ENCODE measurements around the gene SYTL2. TPM values are rescaled to one million over a fixed set of nuclear protein-coding genes. Genes with fewer than 3 reads are reported as not detected.
A peak's percentile ranks its signal among the peaks of the same experiment; 100 is the strongest.

SYTL2 gene
- total RNA-seq, 1 donor = 19.9 TPM

DNA sequence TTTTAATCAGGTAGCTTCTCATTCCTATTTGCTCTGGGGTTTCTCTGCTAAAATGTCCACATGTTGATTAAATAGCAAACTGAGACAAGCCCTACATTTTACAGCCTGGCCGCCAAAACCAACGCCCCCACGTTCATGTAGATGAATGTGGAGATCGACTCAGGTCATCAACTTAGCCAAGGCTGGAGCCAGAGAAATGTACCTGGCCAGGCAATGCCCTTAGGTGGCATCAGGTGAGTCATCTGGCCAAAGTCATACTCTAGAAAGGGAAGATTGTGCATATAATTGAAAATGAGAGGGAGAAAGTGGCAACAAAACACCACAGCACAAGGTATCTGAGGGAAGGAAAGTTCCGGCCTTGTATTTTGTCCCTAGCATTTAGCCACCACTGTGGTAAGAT is 87.9 kb downstream of the SYTL2 start:
- Histone ChIP-seq H3K4me1 (ENCODE audit: insufficient read depth, low read length) (peaks cover 29% of the 10 kb centered on the region), H3K79me2 (ENCODE audit: insufficient read depth, low read length) (no peaks in the 10 kb centered on the region), H2AFZ (ENCODE audit: low read length) (no peak overlapping the region), H3K36me3 (ENCODE audit: insufficient read depth, low read length) (no peaks in the 10 kb centered on the region), H3K4me2 (ENCODE audit: insufficient read depth, low read length) (no peak overlapping the region), H3K27ac (ENCODE audit: low read depth, low read length) (no peak overlapping the region), H4K20me1 (ENCODE audit: insufficient read depth, low read length) (no peaks in the 10 kb centered on the region), H3K27me3 (ENCODE audit: insufficient read depth, low read length) (no peaks in the 10 kb centered on the region), H3K4me3 (ENCODE audit: insufficient read depth, low read length) (no peak overlapping the region), H3K9me3 (ENCODE audit: low read depth, low read length) (no peaks in the 10 kb centered on the region)
- no peak for DNase-seq (ENCODE audit: insufficient read length, low spot score, missing footprints)
- TF ChIP-seq, protein P1, sequence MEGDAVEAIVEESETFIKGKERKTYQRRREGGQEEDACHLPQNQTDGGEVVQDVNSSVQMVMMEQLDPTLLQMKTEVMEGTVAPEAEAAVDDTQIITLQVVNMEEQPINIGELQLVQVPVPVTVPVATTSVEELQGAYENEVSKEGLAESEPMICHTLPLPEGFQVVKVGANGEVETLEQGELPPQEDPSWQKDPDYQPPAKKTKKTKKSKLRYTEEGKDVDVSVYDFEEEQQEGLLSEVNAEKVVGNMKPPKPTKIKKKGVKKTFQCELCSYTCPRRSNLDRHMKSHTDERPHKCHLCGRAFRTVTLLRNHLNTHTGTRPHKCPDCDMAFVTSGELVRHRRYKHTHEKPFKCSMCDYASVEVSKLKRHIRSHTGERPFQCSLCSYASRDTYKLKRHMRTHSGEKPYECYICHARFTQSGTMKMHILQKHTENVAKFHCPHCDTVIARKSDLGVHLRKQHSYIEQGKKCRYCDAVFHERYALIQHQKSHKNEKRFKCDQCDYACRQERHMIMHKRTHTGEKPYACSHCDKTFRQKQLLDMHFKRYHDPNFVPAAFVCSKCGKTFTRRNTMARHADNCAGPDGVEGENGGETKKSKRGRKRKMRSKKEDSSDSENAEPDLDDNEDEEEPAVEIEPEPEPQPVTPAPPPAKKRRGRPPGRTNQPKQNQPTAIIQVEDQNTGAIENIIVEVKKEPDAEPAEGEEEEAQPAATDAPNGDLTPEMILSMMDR (IDR thresholded peaks at IDR 0.05; ENCODE audit: extremely low read depth, low read depth, low read length) = no peak

DNA sequence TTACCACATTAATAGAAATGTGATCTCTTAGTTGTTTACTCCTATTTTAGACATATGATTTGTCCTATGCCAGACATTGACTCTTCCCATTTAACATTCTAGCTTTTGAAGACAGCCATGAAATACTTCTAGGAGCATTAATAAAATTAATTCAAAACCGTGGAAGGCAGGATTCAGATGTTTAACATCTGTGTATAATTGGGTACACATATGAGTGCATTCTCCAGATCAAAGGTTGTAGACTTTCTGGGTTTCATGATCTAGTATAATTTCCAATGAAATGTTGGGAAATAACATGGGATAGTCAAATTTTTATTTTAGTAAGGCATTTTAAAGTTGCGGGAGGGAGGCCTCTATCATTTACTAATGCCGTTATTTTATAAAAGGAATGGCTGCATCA is 89.8 kb downstream of the SYTL2 start:
- Histone ChIP-seq H3K4me1 (ENCODE audit: insufficient read depth, low read length) (peaks cover 31% of the 10 kb centered on the region), H2AFZ (ENCODE audit: low read length) (no peak overlapping the region), H3K9me3 (ENCODE audit: low read depth, low read length) (no peaks in the 10 kb centered on the region), H3K36me3 (ENCODE audit: insufficient read depth, low read length) (no peaks in the 10 kb centered on the region), H4K20me1 (ENCODE audit: insufficient read depth, low read length) (no peaks in the 10 kb centered on the region), H3K4me3 (ENCODE audit: insufficient read depth, low read length) (no peak overlapping the region), H3K4me2 (ENCODE audit: insufficient read depth, low read length) (no peak overlapping the region), H3K79me2 (ENCODE audit: insufficient read depth, low read length) (no peaks in the 10 kb centered on the region), H3K27ac (ENCODE audit: low read depth, low read length) (no peak overlapping the region), H3K27me3 (ENCODE audit: insufficient read depth, low read length) (no peaks in the 10 kb centered on the region)
- TF ChIP-seq, protein P1 (IDR thresholded peaks at IDR 0.05; ENCODE audit: extremely low read depth, low read depth, low read length) = no peak
- DNase-seq (ENCODE audit: insufficient read length, low spot score, missing footprints) = no peak

DNA sequence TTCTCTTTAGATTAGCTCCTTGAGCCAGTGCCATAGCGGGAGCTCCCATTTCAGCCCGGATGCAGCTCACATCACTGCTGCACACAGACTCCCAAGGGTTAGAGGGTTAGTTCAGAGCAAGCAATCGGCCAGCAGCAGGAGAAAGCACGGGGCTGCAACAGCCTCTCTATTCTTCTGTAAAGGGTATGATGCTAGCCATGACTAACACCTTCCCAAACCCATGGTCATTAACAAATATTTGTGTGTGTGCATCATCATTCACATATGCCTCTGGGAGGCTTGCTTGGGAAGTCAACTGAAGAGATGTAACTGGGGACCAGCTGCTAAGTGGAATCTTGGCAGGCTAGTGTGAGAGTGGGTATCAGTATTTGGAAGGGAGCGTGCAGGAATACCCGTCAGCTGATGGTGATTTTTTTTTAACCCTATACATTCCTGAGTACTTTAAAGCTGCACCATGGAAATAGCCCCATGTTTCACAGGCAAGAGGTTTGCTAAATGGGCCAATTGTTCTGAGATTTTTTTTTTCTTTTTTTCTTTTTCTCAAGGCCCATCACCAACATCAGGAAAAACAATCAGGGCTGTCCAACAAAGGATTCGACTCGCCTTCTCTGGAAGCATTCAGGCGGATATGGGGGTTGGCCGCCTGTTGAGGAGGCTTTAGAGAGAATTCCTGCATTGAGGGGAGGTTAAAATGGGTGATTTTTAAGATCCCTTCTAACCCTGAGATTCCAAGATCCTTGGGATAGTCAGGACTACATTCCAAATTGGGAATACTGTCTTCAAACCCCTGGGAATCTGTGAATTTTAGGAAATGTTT is 91.7 kb downstream of the SYTL2 start:
- peak overlapping the region; percentile 87 for H3K27ac ChIP-seq (ENCODE audit: low read depth, low read length)
- no peaks in the 10 kb centered on the region for H3K27me3 ChIP-seq (ENCODE audit: insufficient read depth, low read length)
- peak overlapping the region; percentile 44 for H2AFZ ChIP-seq (ENCODE audit: low read length)
- H3K4me1 ChIP-seq (ENCODE audit: insufficient read depth, low read length) = peaks cover 24% of the 10 kb centered on the region
- H4K20me1 ChIP-seq (ENCODE audit: insufficient read depth, low read length) = no peaks in the 10 kb centered on the region
- H3K9me3 ChIP-seq (ENCODE audit: low read depth, low read length) = no peaks in the 10 kb centered on the region
- DNase-seq (ENCODE audit: insufficient read length, low spot score, missing footprints) = peak; percentile 91
- peak overlapping the region; percentile 80 for H3K4me2 ChIP-seq (ENCODE audit: insufficient read depth, low read length)
- no peaks in the 10 kb centered on the region for H3K79me2 ChIP-seq (ENCODE audit: insufficient read depth, low read length)
- TF ChIP-seq, protein P1 (IDR thresholded peaks at IDR 0.05; ENCODE audit: extremely low read depth, low read depth, low read length) = no peak
- H3K4me3 ChIP-seq (ENCODE audit: insufficient read depth, low read length) = peak overlapping the region; percentile 52
- H3K36me3 ChIP-seq (ENCODE audit: insufficient read depth, low read length) = no peaks in the 10 kb centered on the region

DNA sequence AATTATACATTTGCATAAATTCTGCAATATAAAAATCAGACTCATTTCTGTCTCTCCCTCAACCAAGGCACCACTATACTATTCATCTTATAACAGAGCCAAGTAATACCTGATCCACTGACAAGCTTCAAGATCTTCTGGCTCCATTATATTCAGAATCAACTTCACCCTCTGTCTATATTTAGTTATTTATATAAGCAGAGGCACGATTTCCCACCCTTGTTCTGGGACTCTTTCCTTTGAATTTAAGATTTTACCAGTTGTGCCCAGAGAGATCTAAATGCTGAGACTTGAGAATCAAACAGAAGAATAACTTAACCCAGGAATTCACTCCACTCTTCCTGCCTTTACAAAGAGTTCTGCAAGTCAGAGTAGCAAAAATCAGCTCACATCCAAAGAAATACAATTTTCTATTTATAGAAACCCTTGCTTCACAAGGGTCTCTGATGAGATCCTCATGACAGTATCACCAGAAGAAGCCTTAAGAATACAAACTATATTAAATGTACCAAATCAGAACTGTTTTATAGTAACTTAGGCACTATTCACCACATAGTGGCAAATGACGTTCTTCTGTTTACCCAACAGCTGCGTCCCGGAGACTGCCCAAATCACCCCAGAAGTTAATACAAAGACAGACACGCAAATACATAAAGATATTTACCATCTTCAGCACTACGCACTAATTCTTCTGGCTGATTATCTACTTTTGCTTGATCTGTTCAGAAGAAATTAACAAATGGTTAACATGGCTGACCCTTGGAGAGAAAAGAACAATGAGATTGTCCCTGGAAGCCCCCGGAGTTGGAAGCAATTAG is 92.6 kb downstream of the SYTL2 start:
- Histone ChIP-seq H3K36me3 (ENCODE audit: insufficient read depth, low read length) (no peaks in the 10 kb centered on the region), H3K4me3 (ENCODE audit: insufficient read depth, low read length) (peak overlapping the region; percentile 52), H2AFZ (ENCODE audit: low read length) (peak overlapping the region; percentile 44), H3K27ac (ENCODE audit: low read depth, low read length) (peak overlapping the region; percentile 82), H3K4me2 (ENCODE audit: insufficient read depth, low read length) (peak overlapping the region; percentile 80), H4K20me1 (ENCODE audit: insufficient read depth, low read length) (no peaks in the 10 kb centered on the region), H3K4me1 (ENCODE audit: insufficient read depth, low read length) (peaks cover 24% of the 10 kb centered on the region), H3K79me2 (ENCODE audit: insufficient read depth, low read length) (no peaks in the 10 kb centered on the region), H3K27me3 (ENCODE audit: insufficient read depth, low read length) (no peaks in the 10 kb centered on the region), H3K9me3 (ENCODE audit: low read depth, low read length) (no peaks in the 10 kb centered on the region)
- TF ChIP-seq, protein P1 (IDR thresholded peaks at IDR 0.05; ENCODE audit: extremely low read depth, low read depth, low read length) = no peak
- no peak for DNase-seq (ENCODE audit: insufficient read length, low spot score, missing footprints)
